ENCODE data around the gene DAGLA. TPM values are rescaled to one million over a fixed set of nuclear protein-coding genes. Genes with fewer than 3 reads are reported as not detected.
A peak's percentile ranks its signal among the peaks of the same experiment; 100 is the strongest.

The DAGLA gene
- total RNA-seq, 1 donor from 2014 or later, result 0.18 TPM

DNA sequence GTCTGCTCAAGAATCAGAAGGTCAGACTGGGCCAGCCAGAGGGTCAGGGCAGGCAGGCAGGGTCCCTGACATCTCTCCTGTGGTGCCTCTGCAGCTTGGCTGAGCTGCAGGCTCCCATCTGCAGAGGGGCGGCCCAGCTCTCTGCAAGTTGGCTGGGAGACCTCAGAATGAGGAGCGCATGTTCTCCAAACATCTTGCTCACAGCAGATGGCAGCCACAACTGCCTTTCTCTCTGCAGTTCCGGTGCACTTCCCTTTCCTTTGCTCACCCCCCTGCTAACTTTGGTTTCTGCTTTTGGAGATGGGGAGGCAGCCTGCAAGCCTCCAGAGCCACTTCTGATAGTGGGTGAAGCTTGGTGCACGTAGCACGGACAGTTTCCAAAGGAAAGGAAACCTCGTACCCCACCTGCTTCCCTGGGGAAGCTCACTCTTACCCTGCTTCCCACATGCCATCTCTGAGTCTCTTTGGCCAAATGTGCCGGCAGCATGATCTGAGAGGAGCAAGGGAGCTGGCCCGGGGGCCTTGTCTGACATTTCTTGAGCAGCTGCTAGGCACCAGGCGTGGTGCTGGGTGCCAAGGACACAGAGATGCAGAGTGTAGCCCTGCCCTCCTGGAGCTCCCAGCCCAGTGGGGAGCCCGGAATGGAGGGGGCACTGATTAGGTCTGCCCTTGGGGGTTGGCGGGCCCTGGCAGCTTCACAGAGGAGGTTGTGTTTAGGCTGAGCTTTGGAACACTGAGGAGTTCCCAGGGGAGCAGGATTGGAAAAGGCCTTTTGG lies 18.2 kb downstream of the DAGLA start:
- Mint-ChIP-seq H3K36me3 (ENCODE audit: low read depth) (no peaks in the 10 kb centered on the region), H3K4me3 (no peak overlapping the region), H3K27me3 (ENCODE audit: insufficient read depth) (peaks cover 3% of the 10 kb centered on the region), H3K4me1 (ENCODE audit: low read depth) (peaks cover 34% of the 10 kb centered on the region), H3K9me3 (no peaks in the 10 kb centered on the region), H3K27ac (peak overlapping the region; percentile 23)
- intact Hi-C loops (cut with micrococcal nuclease), result loop anchor here (5.0 to 10.0 kb wide), 2 partner anchors 54 to 426 kb away; partner anchors contain the start of genes INCENP and MYRF
- no peak for DNase-seq (ENCODE audit: low spot score)

DNA sequence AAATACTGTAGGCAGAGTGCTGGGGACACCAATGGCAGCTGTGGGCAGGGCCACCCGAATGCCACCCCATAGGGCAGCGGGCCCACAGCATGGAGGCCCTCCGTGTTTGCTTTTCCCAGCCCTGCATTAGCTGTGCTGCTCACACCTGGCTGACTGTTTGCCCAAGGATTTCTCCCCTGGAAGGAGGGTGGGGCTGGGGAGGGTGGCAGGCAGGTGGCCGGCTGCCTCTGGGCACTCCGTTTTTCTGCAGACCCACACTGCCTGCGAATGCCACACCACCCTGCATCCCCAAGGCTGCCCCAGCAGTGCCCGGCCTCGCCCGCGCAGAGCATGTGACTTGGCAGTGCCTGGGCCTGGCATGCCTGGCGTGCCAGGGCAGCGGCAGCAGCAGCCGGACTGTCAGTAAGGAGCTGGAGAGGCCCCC lies 19.6 kb downstream of the DAGLA start:
- Mint-ChIP-seq H3K27ac (no peak overlapping the region), H3K36me3 (ENCODE audit: low read depth) (no peaks in the 10 kb centered on the region), H3K9me3 (no peaks in the 10 kb centered on the region), H3K4me1 (ENCODE audit: low read depth) (peaks cover 41% of the 10 kb centered on the region), H3K4me3 (no peak overlapping the region), H3K27me3 (ENCODE audit: insufficient read depth) (peaks cover 6% of the 10 kb centered on the region)
- intact Hi-C loops (cut with micrococcal nuclease), result loop anchor here (5.0 to 10.0 kb wide), 2 partner anchors 53 to 425 kb away; partner anchors contain the start of genes INCENP and MYRF
- no peak for DNase-seq (ENCODE audit: low spot score)

DNA sequence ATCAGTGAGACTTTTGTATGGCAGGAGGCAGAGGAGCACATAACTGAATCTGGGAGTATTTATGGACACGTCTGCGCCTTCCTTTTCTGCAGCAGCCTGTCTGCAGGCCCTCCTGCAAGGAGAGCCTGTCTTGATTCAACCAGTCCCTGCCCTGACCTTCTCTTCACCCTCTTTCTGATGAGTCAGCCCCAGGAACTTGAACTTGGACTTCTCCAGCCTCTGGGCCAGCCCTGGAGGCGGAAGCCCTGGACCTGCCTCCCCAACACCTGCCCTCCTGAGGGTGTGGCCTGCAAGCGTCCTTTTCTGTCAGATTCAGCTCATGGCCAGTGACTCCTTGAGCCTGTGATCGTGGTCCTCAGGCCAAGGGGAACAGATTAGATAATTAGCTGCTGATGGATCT lies 20.0 kb downstream of the DAGLA start:
- H3K27ac Mint-ChIP-seq, result no peak overlapping the region
- peaks cover 41% of the 10 kb centered on the region for H3K4me1 Mint-ChIP-seq (ENCODE audit: low read depth)
- no peak for DNase-seq (ENCODE audit: low spot score)
- H3K36me3 Mint-ChIP-seq (ENCODE audit: low read depth), result no peaks in the 10 kb centered on the region
- H3K9me3 Mint-ChIP-seq, result no peaks in the 10 kb centered on the region
- no peak overlapping the region for H3K4me3 Mint-ChIP-seq
- peaks cover 6% of the 10 kb centered on the region for H3K27me3 Mint-ChIP-seq (ENCODE audit: insufficient read depth)
- intact Hi-C loops (cut with micrococcal nuclease), result no loop called here

DNA sequence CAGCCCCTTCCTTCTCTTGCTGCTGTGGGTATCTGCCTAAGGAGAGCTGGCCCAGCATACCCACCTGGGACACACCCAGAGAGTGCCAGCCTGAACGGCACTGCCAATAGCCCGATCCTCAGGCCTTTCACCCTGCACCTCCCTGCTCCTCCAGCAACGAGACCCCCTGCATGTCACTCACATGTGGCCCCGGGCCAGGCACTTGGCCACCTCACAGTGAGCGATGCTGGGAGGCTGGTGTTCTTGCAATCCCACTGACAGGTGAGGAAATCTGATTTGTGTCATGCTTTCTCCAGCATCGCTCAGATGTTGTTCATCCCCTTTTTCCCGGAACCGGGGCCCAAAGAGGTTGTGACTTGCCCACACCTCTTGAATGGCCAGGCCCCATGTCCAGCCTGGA lies 20.5 kb downstream of the DAGLA start:
- no peak overlapping the region for H3K4me3 Mint-ChIP-seq
- H3K27me3 Mint-ChIP-seq (ENCODE audit: insufficient read depth), result peaks cover 6% of the 10 kb centered on the region
- no peaks in the 10 kb centered on the region for H3K36me3 Mint-ChIP-seq (ENCODE audit: low read depth)
- intact Hi-C loops (cut with micrococcal nuclease), result no loop called here
- H3K4me1 Mint-ChIP-seq (ENCODE audit: low read depth), result peaks cover 37% of the 10 kb centered on the region
- no peak for DNase-seq (ENCODE audit: low spot score)
- no peaks in the 10 kb centered on the region for H3K9me3 Mint-ChIP-seq
- no peak overlapping the region for H3K27ac Mint-ChIP-seq

DNA sequence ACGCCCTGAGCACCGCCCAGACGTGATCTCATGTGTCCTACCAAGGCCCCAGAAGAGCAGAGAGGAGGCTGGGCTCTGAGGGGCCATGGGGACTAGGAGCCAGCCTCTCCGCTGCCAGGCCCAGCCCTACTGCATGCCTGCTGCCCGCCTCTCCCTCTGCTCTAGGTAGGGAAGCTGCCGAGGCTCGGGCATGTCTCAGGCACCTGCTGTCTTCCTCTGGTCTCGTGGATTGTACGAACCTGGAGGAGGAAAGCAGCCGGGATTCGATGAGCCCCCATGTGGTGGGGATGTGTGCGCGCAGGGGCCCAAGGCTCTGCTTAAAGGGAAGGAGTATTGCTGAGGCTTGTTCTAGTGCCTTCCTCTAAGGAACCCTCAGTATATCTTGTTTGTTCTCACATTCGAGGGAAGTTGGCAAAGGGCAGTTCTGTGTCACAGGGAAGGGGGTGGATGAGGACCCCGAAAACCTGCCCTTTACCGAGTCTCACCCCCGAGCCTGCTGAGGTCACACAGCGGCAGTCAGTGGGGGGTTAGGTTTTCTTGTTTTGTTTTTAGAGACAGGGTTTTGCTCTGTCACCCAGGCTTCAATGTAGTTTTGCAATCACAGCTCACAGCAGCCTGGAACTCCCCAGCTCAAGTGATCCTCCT lies 21.2 kb downstream of the DAGLA start:
- no peaks in the 10 kb centered on the region for H3K36me3 Mint-ChIP-seq (ENCODE audit: low read depth)
- H3K27me3 Mint-ChIP-seq (ENCODE audit: insufficient read depth), result peaks cover 6% of the 10 kb centered on the region
- H3K9me3 Mint-ChIP-seq, result no peaks in the 10 kb centered on the region
- no peak overlapping the region for H3K4me3 Mint-ChIP-seq
- intact Hi-C loops (cut with micrococcal nuclease), result no loop called here
- DNase-seq (ENCODE audit: low spot score), result no peak
- H3K4me1 Mint-ChIP-seq (ENCODE audit: low read depth), result peaks cover 31% of the 10 kb centered on the region
- no peak overlapping the region for H3K27ac Mint-ChIP-seq

DNA sequence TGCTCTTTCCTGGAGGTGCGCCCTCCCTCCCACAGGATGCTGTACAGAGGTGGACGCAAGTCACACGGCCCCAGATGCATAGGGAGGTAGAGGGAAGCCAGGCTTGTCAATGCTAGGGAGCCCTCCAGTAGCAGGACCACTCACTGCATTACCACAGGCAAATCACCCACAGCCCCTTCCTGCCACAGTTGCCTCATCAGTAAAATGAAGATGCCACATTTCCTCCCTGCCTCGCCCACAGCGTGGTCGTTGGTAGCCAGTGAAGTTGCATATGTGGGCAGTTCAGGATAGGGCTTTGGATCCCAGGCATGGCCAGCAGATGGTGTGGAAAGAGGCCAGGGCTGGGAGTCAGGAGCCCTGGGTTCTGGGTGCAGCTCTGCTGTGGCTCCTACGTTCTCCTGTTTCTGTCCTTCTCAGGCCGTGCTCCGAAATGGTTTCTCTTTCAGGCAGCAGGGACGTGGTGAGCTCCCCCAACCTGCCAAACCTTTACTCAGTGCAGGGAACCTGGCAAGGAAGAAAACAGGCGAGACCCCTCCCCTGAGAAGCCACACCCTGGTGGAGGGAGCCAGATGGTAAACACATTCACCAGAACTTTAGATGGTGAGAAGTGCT lies 22.6 kb downstream of the DAGLA start:
- Mint-ChIP-seq H3K36me3 (ENCODE audit: low read depth) (no peaks in the 10 kb centered on the region), H3K27ac (no peak overlapping the region), H3K4me3 (no peak overlapping the region), H3K4me1 (ENCODE audit: low read depth) (peaks cover 26% of the 10 kb centered on the region), H3K27me3 (ENCODE audit: insufficient read depth) (peaks cover 8% of the 10 kb centered on the region), H3K9me3 (no peaks in the 10 kb centered on the region)
- intact Hi-C loops (cut with micrococcal nuclease), result no loop called here
- DNase-seq (ENCODE audit: low spot score), result no peak

DNA sequence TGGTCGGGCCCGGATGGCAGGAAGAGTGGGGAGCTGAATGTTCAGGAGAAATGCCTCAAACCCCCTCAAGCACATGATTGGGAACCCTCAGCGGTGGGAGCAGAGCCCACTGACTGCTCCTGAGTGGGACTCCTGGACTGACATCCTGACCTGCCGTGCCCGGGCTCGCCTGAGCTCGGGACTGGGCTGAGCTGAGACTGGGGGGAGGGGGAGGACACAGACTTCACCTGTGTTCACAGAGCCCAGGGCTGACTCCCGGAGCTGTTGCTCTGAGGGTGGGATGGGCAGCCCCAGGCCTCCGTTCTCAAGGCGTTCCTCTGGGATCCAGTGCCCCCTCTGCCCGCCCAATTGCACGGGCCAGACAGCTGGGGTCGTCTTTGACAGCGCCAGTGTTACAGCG lies 24.6 kb downstream of the DAGLA start:
- peaks cover 16% of the 10 kb centered on the region for H3K4me1 Mint-ChIP-seq (ENCODE audit: low read depth)
- H3K27ac Mint-ChIP-seq, result no peak overlapping the region
- H3K36me3 Mint-ChIP-seq (ENCODE audit: low read depth), result no peaks in the 10 kb centered on the region
- H3K27me3 Mint-ChIP-seq (ENCODE audit: insufficient read depth), result peaks cover 8% of the 10 kb centered on the region
- no peak for DNase-seq (ENCODE audit: low spot score)
- no peak overlapping the region for H3K4me3 Mint-ChIP-seq
- no peaks in the 10 kb centered on the region for H3K9me3 Mint-ChIP-seq
- intact Hi-C loops (cut with micrococcal nuclease), result no loop called here

DNA sequence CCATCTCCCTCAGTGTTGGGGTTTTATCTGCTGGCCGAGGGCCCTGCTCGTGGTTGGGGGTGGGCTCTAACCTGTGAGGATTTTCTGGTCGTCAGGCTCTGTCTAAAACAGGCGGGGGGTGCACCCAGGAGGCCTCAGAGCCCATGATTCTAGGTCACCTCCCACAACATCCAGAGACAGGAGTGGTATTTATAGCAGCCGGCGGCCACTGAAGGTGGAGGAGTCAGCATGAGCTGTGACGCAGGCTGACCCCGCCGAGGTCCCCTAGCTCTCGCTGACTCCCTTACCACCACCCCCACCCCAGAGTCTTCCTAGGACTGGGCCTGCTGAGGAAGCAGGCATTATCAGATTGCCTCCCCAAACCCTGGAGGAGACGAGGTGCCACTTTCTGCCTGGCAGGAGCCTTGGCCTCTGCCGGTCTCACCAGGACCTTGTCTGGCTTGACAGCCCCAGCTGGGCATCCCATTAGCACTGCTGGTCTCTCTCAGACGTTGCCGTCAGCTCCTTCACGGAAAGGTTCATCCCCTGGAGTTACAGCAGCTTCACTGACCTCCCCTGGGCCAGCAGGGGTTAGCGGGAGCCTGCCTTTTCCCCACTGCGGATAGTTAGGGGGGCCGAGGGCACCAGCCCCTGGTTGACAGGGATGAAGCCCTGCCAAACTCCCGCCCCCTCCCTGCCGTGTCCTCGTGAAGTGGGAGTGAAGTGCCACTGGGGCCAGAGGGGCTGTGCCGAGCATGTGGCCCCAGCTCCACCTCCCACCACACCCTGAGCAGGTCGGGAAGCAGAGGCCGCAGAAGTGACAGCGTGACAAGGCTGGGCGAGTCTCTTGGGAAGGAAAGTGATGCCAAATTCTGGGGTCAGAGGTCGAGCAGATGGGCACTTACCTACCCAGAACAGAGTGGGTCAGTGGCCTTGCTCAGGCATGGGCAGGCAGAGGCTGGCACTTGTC lies 26.5 kb downstream of the DAGLA start:
- Mint-ChIP-seq H3K36me3 (ENCODE audit: low read depth) (no peaks in the 10 kb centered on the region), H3K4me1 (ENCODE audit: low read depth) (peaks cover 16% of the 10 kb centered on the region), H3K27me3 (ENCODE audit: insufficient read depth) (peaks cover 8% of the 10 kb centered on the region), H3K4me3 (no peak overlapping the region), H3K27ac (no peak overlapping the region), H3K9me3 (no peaks in the 10 kb centered on the region)
- intact Hi-C loops (cut with micrococcal nuclease), result no loop called here
- no peak for DNase-seq (ENCODE audit: low spot score)

DNA sequence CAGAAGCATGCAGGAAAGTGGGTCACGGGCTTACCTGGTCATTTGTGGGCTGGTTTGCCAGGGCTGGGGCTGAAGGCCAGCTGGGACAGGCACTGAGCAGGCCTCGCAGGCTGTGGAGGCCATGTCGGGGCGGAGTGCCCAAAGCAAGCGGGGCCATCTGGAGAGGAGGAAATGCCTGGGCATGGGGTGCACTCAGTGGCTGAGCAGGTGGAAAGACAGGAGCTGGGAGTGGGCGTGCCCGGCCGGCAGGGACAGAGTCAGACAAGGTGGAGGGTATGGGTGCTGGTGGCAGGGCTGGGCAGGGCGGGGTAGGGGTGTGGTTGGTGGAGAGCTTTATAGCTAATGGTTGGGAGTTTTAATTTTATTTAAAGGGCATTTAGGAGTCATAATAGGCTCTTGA lies 27.4 kb downstream of the DAGLA start:
- no peak overlapping the region for H3K27ac Mint-ChIP-seq
- peaks cover 15% of the 10 kb centered on the region for H3K4me1 Mint-ChIP-seq (ENCODE audit: low read depth)
- no peak for DNase-seq (ENCODE audit: low spot score)
- H3K36me3 Mint-ChIP-seq (ENCODE audit: low read depth), result no peaks in the 10 kb centered on the region
- intact Hi-C loops (cut with micrococcal nuclease), result no loop called here
- no peaks in the 10 kb centered on the region for H3K9me3 Mint-ChIP-seq
- no peak overlapping the region for H3K4me3 Mint-ChIP-seq
- peaks cover 4% of the 10 kb centered on the region for H3K27me3 Mint-ChIP-seq (ENCODE audit: insufficient read depth)

DNA sequence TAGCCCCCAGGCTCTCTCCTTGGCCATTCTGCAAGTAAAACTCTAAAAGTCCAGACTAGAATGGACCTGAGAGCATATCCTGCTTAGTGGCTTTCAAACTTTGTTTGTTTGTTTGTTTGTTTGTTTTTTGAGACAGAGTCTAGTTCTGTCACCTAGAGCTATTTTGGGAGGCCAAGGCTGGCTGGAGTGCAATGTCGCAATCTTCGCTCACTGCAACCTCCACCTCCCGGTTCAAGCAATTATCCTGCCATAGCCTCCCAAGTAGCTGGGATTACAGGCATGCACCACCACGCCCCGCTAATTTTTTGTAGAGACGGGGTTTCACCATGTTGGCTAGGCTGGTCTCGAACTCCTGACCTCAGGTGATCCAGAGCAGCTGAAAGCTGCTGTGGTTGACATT lies 28.9 kb downstream of the DAGLA start:
- Mint-ChIP-seq H3K4me3 (no peak overlapping the region), H3K27me3 (ENCODE audit: insufficient read depth) (peaks cover 10% of the 10 kb centered on the region), H3K4me1 (ENCODE audit: low read depth) (peaks cover 5% of the 10 kb centered on the region), H3K9me3 (no peaks in the 10 kb centered on the region), H3K27ac (no peak overlapping the region), H3K36me3 (ENCODE audit: low read depth) (no peaks in the 10 kb centered on the region)
- intact Hi-C loops (cut with micrococcal nuclease), result no loop called here
- DNase-seq (ENCODE audit: low spot score), result no peak

DNA sequence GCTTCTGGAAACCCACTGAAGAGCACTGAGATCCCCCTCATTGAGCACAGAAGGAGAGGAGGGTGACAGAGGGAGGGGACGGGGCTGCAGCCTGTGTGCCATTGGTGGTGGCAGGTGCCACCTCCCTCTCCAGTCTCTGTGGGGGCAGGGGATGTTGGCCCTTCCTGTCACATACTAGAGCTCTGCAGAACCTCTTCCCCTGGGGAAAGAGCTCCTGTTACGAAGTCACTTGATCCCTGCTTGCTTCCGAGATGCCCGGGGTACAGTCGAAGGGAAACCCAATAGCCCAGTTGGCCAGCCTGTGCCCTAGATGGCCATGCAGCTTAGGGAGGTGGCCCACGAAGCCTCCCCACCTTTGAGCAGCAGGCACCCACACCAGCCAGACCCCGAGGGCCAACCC lies 29.4 kb downstream of the DAGLA start:
- no peaks in the 10 kb centered on the region for H3K9me3 Mint-ChIP-seq
- H3K4me3 Mint-ChIP-seq, result no peak overlapping the region
- peaks cover 10% of the 10 kb centered on the region for H3K27me3 Mint-ChIP-seq (ENCODE audit: insufficient read depth)
- H3K27ac Mint-ChIP-seq, result no peak overlapping the region
- intact Hi-C loops (cut with micrococcal nuclease), result no loop called here
- DNase-seq (ENCODE audit: low spot score), result no peak
- peaks cover 1% of the 10 kb centered on the region for H3K4me1 Mint-ChIP-seq (ENCODE audit: low read depth)
- no peaks in the 10 kb centered on the region for H3K36me3 Mint-ChIP-seq (ENCODE audit: low read depth)

DNA sequence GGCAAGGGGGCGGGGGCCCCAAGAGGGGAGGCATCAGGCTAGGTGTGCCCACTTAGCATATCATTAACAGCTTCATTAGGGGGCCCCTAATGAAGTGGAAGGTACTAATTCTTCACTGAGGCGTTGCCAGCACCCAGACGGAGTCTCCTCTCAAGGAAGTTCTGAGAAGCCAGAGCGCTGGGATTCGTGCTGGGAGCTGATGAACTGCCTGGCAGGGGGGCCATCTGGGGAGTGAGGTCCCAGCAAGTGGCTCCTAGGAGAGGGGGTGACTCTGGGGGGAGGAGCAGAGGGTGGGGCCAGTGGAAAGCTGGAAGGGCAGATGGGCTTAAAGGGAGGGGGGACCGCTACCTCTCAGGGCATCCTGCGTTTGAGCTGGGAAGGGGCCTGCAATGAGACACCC lies 29.8 kb downstream of the DAGLA start:
- no peak overlapping the region for H3K4me3 Mint-ChIP-seq
- H3K36me3 Mint-ChIP-seq (ENCODE audit: low read depth), result no peaks in the 10 kb centered on the region
- intact Hi-C loops (cut with micrococcal nuclease), result no loop called here
- H3K27me3 Mint-ChIP-seq (ENCODE audit: insufficient read depth), result peaks cover 10% of the 10 kb centered on the region
- no peaks in the 10 kb centered on the region for H3K9me3 Mint-ChIP-seq
- H3K27ac Mint-ChIP-seq, result no peak overlapping the region
- H3K4me1 Mint-ChIP-seq (ENCODE audit: low read depth), result no peaks in the 10 kb centered on the region
- DNase-seq (ENCODE audit: low spot score), result no peak
